HEK293 (cell line): Measurements from ENCODE around the gene RBPJL.

ENCODE experiments used
- CTCF ChIA-PET: fragments of 350-600 bp; formaldehyde crosslinking; extraction: SDS; loops from one replicate; lab custom pipeline; 2021; ENCODE audit warnings: antibody characterized with exemption; lab: Yijun Ruan, JAX
- POLR2A ChIA-PET: fragments of 300-600 bp; formaldehyde crosslinking; extraction: SDS; loops from one replicate; lab custom pipeline; 2020; ENCODE audit warnings: antibody characterized with exemption, inconsistent platforms; lab: Yijun Ruan, JAX
- H3K27ac ChIP-seq: fragments of 200-500 bp; sonication (Bioruptor generic); 2 replicates; pipeline ENCODE4 v1.5.1; 2014; ENCODE audit warnings: low read depth, low read length, control low read depth, inconsistent platforms; ENCODE audit errors: extremely low read depth
- H3K36me3 ChIP-seq, 2 experiments: fragments of 200-500 bp in 1 of 2; sonication (Bioruptor generic) in 1 of 2; 1 replicate in 1 of 2; 2 replicates in 1 of 2; pipeline ENCODE4 v1.5.1; 2014 to 2017; ENCODE audit warnings: inconsistent platforms in 2 of 2, low read length in 2 of 2; ENCODE audit not compliant: control insufficient read depth in 2 of 2, insufficient read depth in 1 of 2
- H3K4me1 ChIP-seq: fragments of 200-500 bp; sonication (Bioruptor generic); 2 replicates; pipeline ENCODE4 v1.5.1; 2014; ENCODE audit warnings: mild to moderate bottlenecking, low read length, inconsistent platforms; ENCODE audit not compliant: control insufficient read depth, insufficient read depth
- H3K4me3 ChIP-seq: 2 replicates; pipeline ENCODE4 v1.5.1; 2011; ENCODE audit warnings: low read depth, mild to moderate bottlenecking, control low read depth, low read length, moderate library complexity
- H3K9me3 ChIP-seq: fragments of 200-500 bp; sonication (Bioruptor generic); 2 replicates; pipeline ENCODE4 v1.5.1; 2014; ENCODE audit warnings: low read depth, low read length, inconsistent platforms; ENCODE audit not compliant: control insufficient read depth, insufficient read depth
- HOXA7 ChIP-seq: sonication (generic); formaldehyde crosslinking; IDR thresholded peaks from 2 replicates; pipeline ENCODE4 v1.8.1; 2022; ENCODE audit warnings: missing genetic modification reagents, borderline replicate concordance
- KLF8 ChIP-seq: fragments of 450-650 bp; formaldehyde crosslinking; IDR thresholded peaks from 2 replicates; pipeline ENCODE4 v1.5.1; 2016; ENCODE audit warnings: missing biosample characterization, missing genetic modification characterization
- SP7 ChIP-seq: fragments of 450-650 bp; formaldehyde crosslinking; IDR thresholded peaks from 2 replicates; pipeline ENCODE4 v1.5.1; 2016; ENCODE audit warnings: missing biosample characterization, missing genetic modification characterization
- ZFP3 ChIP-seq: fragments of 450-650 bp; formaldehyde crosslinking; IDR thresholded peaks from 2 replicates; pipeline ENCODE4 v1.5.1; 2016; ENCODE audit warnings: low read depth, missing biosample characterization, missing genetic modification characterization
- ZNF169 ChIP-seq: fragments of 450-650 bp; formaldehyde crosslinking; IDR thresholded peaks from 2 replicates; pipeline ENCODE4 v1.5.1; 2016; ENCODE audit warnings: missing biosample characterization, missing genetic modification characterization
- ZNF2 ChIP-seq: fragments of 450-650 bp; formaldehyde crosslinking; IDR thresholded peaks from 2 replicates; pipeline ENCODE4 v1.5.1; 2016; ENCODE audit warnings: missing biosample characterization, missing genetic modification characterization
- ZNF335 ChIP-seq: fragments of 450-650 bp; formaldehyde crosslinking; conservative IDR thresholded peaks from 2 replicates; pipeline ENCODE4 v1.5.1; 2016; ENCODE audit warnings: missing biosample characterization, missing genetic modification characterization
- ZNF350 ChIP-seq: fragments of 450-650 bp; formaldehyde crosslinking; IDR thresholded peaks from 2 replicates; pipeline ENCODE4 v1.5.0; 2017; ENCODE audit warnings: missing biosample characterization, mild to moderate bottlenecking, missing genetic modification characterization
- ZNF426 ChIP-seq: fragments of 450-650 bp; formaldehyde crosslinking; IDR thresholded peaks from 2 replicates; pipeline ENCODE4 v1.5.1; 2017; ENCODE audit warnings: missing biosample characterization, missing genetic modification characterization, mild to moderate bottlenecking, inconsistent platforms, moderate library complexity
- ZNF530 ChIP-seq: fragments of 450-650 bp; formaldehyde crosslinking; IDR thresholded peaks from 2 replicates; pipeline ENCODE4 v1.5.1; 2016; ENCODE audit warnings: low read depth, missing biosample characterization, missing genetic modification characterization
- ZNF600 ChIP-seq: fragments of 450-650 bp; formaldehyde crosslinking; IDR thresholded peaks from 2 replicates; pipeline ENCODE4 v1.5.1; 2016; ENCODE audit warnings: missing biosample characterization, missing genetic modification characterization
- ZNF747 ChIP-seq: fragments of 450-650 bp; formaldehyde crosslinking; IDR thresholded peaks from 2 replicates; pipeline ENCODE4 v1.5.1; 2016; ENCODE audit warnings: missing biosample characterization, missing genetic modification characterization
- ZNF785 ChIP-seq: fragments of 450-650 bp; formaldehyde crosslinking; IDR thresholded peaks from 2 replicates; pipeline ENCODE4 v1.5.1; 2016; ENCODE audit warnings: missing biosample characterization, missing genetic modification characterization
- TF ChIP-seq, protein P1 (sequence below): fragments of 450-650 bp; formaldehyde crosslinking; IDR thresholded peaks from 2 replicates; pipeline ENCODE4 v1.5.1; 2017; ENCODE audit warnings: missing biosample characterization, missing genetic modification characterization
- TF ChIP-seq, protein P2 (sequence below): fragments of 450-650 bp; formaldehyde crosslinking; IDR thresholded peaks from 2 replicates; pipeline ENCODE4 v1.5.1; 2017; ENCODE audit warnings: missing biosample characterization, mild to moderate bottlenecking, missing genetic modification characterization, moderate library complexity
- TF ChIP-seq, protein P3 (sequence below): fragments of 450-650 bp; formaldehyde crosslinking; IDR thresholded peaks from 2 replicates; pipeline ENCODE4 v1.5.1; 2016; ENCODE audit warnings: missing biosample characterization, missing genetic modification characterization, borderline replicate concordance

RBPJL gene

DNA sequence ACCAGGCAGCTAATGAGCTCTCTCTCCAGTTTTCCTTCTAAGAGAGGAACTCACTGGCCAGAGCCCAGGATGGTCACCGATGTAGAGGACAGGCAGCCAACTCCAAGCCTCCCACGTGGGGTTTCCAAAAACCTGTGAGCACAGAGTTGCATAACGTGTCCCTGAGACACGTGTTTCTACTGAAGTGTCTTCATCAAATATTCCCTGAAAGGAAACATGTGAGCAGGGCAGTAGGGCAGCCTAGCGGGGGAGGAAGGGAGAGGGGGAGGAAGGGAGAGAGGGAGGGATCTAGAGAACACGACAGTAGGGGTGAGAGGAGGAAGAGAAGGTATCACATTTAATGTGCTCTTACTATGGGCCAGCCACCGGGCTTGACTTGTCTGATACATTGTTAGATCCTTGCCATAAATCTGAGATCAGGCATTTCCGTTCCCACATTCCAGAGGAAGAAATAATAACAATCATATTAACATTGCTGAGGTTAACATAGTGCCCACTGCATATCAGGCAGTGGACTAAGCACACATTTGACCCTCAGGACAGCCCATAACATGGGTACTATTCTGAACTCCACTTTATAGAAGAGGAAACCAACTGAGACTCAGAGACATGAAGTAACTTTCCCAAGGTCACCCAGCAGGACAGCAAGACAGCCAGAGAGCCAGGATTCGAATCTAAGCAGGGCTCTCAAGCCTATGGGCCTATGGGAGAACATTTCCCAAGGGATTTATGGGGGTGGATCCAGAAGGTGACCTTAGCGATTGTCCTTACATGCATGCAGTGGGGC lies 51.8 kb downstream of the RBPJL start (continued):
- TF ChIP-seq, protein P1, sequence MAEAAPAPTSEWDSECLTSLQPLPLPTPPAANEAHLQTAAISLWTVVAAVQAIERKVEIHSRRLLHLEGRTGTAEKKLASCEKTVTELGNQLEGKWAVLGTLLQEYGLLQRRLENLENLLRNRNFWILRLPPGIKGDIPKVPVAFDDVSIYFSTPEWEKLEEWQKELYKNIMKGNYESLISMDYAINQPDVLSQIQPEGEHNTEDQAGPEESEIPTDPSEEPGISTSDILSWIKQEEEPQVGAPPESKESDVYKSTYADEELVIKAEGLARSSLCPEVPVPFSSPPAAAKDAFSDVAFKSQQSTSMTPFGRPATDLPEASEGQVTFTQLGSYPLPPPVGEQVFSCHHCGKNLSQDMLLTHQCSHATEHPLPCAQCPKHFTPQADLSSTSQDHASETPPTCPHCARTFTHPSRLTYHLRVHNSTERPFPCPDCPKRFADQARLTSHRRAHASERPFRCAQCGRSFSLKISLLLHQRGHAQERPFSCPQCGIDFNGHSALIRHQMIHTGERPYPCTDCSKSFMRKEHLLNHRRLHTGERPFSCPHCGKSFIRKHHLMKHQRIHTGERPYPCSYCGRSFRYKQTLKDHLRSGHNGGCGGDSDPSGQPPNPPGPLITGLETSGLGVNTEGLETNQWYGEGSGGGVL = peak; percentile 83
- no peak for TF ChIP-seq KLF8 (tag by site-specific recombination)
- no peak for TF ChIP-seq ZFP3 (tag by site-specific recombination)
- no peak for TF ChIP-seq ZNF169 (tag by site-specific recombination)
- no peak for TF ChIP-seq ZNF2 (tag by site-specific recombination)
- TF ChIP-seq ZNF785 = no peak
- TF ChIP-seq, protein P2, sequence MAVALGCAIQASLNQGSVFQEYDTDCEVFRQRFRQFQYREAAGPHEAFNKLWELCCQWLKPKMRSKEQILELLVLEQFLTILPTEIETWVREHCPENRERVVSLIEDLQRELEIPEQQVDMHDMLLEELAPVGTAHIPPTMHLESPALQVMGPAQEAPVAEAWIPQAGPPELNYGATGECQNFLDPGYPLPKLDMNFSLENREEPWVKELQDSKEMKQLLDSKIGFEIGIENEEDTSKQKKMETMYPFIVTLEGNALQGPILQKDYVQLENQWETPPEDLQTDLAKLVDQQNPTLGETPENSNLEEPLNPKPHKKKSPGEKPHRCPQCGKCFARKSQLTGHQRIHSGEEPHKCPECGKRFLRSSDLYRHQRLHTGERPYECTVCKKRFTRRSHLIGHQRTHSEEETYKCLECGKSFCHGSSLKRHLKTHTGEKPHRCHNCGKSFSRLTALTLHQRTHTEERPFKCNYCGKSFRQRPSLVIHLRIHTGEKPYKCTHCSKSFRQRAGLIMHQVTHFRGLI (tag by site-specific recombination) = no peak
- TF ChIP-seq, protein P3, sequence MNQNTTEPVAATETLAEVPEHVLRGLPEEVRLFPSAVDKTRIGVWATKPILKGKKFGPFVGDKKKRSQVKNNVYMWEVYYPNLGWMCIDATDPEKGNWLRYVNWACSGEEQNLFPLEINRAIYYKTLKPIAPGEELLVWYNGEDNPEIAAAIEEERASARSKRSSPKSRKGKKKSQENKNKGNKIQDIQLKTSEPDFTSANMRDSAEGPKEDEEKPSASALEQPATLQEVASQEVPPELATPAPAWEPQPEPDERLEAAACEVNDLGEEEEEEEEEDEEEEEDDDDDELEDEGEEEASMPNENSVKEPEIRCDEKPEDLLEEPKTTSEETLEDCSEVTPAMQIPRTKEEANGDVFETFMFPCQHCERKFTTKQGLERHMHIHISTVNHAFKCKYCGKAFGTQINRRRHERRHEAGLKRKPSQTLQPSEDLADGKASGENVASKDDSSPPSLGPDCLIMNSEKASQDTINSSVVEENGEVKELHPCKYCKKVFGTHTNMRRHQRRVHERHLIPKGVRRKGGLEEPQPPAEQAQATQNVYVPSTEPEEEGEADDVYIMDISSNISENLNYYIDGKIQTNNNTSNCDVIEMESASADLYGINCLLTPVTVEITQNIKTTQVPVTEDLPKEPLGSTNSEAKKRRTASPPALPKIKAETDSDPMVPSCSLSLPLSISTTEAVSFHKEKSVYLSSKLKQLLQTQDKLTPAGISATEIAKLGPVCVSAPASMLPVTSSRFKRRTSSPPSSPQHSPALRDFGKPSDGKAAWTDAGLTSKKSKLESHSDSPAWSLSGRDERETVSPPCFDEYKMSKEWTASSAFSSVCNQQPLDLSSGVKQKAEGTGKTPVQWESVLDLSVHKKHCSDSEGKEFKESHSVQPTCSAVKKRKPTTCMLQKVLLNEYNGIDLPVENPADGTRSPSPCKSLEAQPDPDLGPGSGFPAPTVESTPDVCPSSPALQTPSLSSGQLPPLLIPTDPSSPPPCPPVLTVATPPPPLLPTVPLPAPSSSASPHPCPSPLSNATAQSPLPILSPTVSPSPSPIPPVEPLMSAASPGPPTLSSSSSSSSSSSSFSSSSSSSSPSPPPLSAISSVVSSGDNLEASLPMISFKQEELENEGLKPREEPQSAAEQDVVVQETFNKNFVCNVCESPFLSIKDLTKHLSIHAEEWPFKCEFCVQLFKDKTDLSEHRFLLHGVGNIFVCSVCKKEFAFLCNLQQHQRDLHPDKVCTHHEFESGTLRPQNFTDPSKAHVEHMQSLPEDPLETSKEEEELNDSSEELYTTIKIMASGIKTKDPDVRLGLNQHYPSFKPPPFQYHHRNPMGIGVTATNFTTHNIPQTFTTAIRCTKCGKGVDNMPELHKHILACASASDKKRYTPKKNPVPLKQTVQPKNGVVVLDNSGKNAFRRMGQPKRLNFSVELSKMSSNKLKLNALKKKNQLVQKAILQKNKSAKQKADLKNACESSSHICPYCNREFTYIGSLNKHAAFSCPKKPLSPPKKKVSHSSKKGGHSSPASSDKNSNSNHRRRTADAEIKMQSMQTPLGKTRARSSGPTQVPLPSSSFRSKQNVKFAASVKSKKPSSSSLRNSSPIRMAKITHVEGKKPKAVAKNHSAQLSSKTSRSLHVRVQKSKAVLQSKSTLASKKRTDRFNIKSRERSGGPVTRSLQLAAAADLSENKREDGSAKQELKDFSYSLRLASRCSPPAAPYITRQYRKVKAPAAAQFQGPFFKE (tag by site-specific recombination) = no peak
- no peak for TF ChIP-seq ZNF335 (tag by site-specific recombination)
- TF ChIP-seq ZNF426 (tag by site-specific recombination) = no peak
- no peak for TF ChIP-seq HOXA7
- no peak for TF ChIP-seq ZNF350 (tag by site-specific recombination)
- no peak for TF ChIP-seq ZNF747 (tag by site-specific recombination)

DNA sequence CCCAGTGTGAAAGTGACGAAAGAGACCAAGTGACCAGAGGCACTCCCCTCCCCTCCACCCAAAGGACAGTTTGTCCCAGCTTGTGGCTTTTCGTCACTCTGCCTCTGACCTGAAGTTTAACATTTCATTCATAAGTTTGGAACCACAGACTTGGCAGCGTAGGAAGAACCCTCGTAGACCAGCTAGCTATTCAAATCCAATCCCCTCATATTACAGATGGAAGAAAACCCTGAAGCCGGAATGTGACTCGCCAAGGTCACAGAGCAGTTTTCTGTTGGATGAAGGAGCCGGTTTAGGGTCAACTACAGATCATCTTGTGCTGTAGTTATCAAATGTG lies 52.4 kb downstream of the RBPJL start:
- H3K4me1 ChIP-seq = no peaks in the 10 kb centered on the region; the same call in 1 of the 2 replicates
- ChIA-PET CTCF (interaction anchor here (0.7 to 6.5 kb wide), 4 partner anchors 17 to 78 kb away, joined by 3 to 92 read pairs (median 4); no protein-coding TSS in a partner anchor), POLR2A (interaction anchor here (1.2 to 2.2 kb wide), 2 partner anchors 10 to 47 kb away, joined by 3 to 9 read pairs; partner anchors contain the start of gene SDC4)
- H3K27ac ChIP-seq = no peak overlapping the region
- no peaks in the 10 kb centered on the region for H3K9me3 ChIP-seq
- TF ChIP-seq ZNF530 (tag by site-specific recombination) (no peak), SP7 (no peak), HOXA7 (no peak), ZNF600 (tag by site-specific recombination) (no peak)
- no peak overlapping the region for H3K4me3 ChIP-seq
- H3K36me3 ChIP-seq = no peaks in the 10 kb centered on the region
